ENCODE results near the gene RFTN1.
A peak's percentile ranks its signal among the peaks of the same experiment; 100 is the strongest.

Gene RFTN1

GRCh38 chr3:16528106-16528505 lies 14.6 kb upstream of the RFTN1 start:
- no peak for DNase-seq

GRCh38 chr3:16524196-16524595 lies 10.7 kb upstream of the RFTN1 start:
- DNase-seq: no peak

GRCh38 chr3:16523778-16524177 lies 10.3 kb upstream of the RFTN1 start:
- DNase-seq: no peak

GRCh38 chr3:16522834-16523233 lies 9.3 kb upstream of the RFTN1 start:
- no peak for DNase-seq

- no peak for DNase-seq
These were observed 7.7 kb upstream of the RFTN1 start for GRCh38 chr3:16520970-16521881.

- no peak for DNase-seq
These were observed 6.9 kb upstream of the RFTN1 start for GRCh38 chr3:16520241-16520969.

GRCh38 chr3:16516695-16517481 lies 3.4 kb upstream of the RFTN1 start:
- no peak for DNase-seq

GRCh38 chr3:16515885-16516420 lies 2.5 kb upstream of the RFTN1 start:
- no peak for DNase-seq

GRCh38 chr3:16514755-16515353 lies 1.4 kb upstream of the RFTN1 start:
- DNase-seq: no peak

- DNase-seq: no peak
These were observed 662 bp upstream of the RFTN1 start for GRCh38 chr3:16514021-16514700.

GRCh38 chr3:16512435-16513140 lies 911 bp downstream of the RFTN1 start:
- no peak for DNase-seq

GRCh38 chr3:16511681-16512434 lies 1.6 kb downstream of the RFTN1 start:
- DNase-seq: peak; percentile 66

GRCh38 chr3:16510620-16511319 lies 2.7 kb downstream of the RFTN1 start:
- DNase-seq: no peak

- no peak for DNase-seq
These were observed 3.5 kb downstream of the RFTN1 start for GRCh38 chr3:16509721-16510619.

- DNase-seq: no peak
These were observed 4.9 kb downstream of the RFTN1 start for GRCh38 chr3:16508591-16508995.

GRCh38 chr3:16508243-16508578 lies 5.3 kb downstream of the RFTN1 start:
- no peak for DNase-seq

- DNase-seq: no peak
These were observed 5.8 kb downstream of the RFTN1 start for GRCh38 chr3:16507578-16508242.

GRCh38 chr3:16506884-16507577 lies 6.5 kb downstream of the RFTN1 start:
- no peak for DNase-seq
